GM21825 (cell line): ENCODE results near the gene ABTB2.

ENCODE experiments used
- ATAC-seq: cut with Tn5 transposase; IDR thresholded peaks from one replicate; pipeline ENCODE4 v1.9.1; 2021; ENCODE audit warnings: mild to moderate bottlenecking, moderate library complexity; ENCODE audit not compliant: unreplicated experiment

The ABTB2 gene

DNA sequence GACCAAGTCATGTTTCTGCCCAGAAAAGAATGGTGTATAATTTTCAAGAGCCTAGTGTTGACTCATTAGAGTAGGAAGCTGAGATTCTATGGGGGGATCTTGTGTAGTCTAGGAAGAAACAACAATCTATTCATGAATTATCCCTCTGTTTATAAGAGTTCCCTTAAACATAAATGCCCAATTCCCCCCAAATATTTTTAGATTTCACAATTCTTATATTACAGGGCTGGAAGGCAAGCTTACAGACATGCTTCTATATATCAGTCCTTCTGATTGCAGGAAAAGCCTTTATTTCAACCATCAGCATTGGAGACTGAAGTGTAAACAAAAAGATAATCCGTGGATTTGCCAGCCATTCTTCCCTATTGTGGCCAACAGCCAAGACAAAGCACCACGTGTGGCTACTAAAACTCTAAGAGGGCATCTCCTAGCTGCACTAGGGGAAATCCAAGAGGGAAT is 181.0 kb downstream of the ABTB2 start:
- no peak for ATAC-seq

DNA sequence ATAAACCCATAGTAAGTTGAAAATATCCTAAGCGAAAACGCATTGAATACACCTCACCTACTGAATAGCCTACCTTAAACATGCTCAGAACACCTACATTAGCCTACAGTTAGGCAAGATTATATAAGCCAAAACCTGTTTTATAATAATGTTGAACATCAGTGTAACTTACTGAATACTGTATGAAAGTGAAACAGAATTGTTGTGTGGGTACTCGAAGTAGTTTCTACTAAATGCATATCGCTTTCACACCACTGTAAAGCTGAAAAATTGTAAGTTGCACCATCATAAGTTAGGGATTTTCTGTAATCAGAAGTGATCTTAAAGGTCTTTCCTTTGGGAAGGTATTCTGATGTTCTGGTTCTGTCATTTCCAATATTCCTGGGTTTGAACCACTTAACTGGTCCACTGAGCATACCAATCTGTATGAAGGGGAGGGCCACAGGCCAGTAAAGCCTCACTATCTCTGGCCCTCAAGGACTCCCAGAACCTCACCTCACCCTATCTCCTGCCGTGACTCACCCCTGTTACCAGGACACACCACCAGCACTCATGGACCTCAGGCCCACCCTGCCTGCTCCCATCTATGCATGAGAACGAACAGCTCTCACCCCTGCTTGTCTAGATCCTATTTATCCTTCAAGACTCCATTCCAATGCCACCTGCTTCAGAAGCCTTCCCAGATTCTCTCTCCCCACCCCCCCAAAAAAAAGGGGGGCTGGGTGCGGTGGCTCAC is 182.4 kb downstream of the ABTB2 start:
- ATAC-seq = peak; percentile 41

DNA sequence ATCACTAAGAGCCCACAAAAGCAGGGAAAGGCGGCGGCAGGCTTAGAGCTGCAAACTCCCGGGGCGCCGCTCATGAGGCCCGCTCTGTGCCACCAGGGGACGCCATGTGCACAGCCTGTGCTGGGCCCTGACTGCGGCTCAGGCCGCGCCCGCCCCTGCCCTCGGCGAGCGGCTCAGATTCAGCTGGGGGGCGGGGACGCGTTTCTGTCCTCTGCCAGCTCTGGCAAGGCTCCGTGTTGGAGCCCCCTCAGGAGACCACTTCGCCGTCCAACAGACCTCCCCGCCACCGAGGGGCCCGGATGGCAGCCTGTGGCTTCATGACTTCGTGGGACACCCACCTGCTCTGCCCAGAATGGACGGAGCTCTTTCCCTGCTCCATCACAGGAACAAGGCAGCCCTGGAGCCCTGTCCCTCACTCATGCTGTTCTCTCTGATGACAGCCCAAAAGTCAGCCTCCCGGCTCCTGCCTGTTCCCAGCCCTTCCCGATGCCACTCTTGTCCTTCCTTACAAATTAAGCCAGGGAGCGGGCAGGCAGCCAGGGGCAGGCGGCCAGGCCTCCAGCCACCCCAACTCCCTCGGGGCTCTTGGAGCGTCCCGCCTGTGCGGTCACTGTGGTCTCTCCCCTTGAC is 183.3 kb downstream of the ABTB2 start:
- peak; percentile 83 for ATAC-seq

DNA sequence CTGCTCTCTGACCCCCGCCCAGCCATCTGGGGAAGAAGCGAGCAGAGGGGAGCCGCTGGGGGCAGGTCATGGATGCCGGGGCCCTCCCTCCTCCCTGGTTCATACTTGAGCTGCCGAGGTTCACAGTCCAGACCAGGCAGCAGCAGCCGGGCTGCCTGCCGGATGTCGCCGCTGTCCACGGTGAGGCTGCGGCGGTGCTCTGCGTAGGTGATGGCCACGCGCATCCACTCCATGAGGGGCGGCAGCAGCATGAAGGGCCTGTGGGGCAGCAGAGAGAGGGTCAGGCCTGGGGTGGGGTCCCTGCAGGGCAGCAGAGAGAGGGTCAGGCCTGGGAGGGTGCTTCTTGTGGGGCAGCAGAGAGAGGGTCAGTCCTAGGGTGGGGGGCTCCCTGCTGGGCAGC is 184.8 kb downstream of the ABTB2 start:
- no peak for ATAC-seq

DNA sequence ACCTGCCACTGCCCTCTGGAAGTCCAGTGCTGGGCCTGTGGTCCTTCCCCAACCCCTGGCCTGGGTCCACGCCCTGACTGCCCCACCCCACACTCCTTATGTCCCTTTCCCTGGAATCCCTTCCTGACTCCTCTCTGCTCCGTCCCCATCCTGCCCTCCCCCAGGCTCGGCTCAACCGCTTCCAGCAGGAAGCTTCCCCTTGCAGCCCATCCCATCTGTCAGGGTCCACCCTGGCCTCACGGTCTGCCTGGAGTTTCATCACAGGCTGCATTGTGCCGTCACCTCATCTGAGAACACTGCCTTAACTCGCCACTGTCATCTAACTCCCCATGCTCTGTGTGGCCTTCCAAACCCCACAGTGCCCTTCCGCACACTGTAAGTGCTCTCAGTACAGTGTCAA is 188.1 kb downstream of the ABTB2 start:
- ATAC-seq = no peak

DNA sequence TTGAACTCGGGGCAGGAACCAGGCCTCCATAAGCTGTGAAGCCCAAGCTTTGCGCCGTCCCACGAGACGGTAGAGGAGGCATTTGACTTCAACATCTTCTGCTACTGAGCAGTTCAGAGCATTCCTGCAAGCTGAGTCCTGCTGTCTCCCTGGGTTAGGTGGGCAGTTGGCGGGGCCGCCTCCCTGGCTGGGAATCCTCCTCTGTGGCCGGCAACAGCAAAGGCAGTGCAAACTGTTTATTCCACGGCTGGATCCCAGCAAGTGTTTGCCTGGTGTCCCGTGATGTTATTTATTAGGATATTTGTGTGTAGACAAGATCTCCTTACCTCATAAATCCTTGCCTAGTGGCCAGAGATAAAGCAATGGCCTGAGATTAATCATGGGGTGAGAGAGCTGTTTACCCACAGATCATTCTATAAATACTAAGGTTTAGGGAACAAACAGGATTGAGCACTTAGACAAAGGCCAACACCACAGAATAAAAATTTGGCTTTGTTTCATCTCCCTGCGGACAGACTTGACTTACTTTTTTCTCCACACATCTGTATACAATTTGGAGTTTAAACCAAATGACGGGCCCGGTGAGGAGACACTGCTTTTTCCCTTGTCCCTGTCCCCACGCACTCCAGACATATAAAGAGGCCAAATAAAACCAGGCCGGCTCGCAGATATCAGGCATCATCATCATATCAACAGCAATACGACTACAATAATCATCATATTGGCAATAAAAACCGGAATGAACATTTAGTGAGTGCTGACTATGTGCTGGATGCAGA is 189.0 kb downstream of the ABTB2 start:
- no peak for ATAC-seq

DNA sequence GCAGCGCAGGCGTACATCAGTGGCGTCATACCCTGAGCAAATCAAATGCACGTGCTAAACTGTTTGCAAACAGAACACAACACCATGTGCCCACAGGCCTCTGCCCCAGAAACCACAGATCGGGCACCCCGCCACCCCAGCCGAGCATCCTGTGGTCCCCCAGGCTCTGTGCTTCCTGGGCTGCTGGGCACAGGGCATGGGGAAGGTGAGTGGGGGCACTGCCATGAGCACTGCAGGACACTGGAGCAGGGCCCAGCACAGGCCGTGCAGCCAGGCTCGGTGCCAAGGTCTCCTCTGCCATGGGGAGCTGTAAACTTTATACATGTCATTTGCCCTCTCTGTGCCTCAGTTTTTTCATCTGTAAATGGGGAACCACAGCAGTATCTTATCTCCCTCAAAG is 189.8 kb downstream of the ABTB2 start:
- no peak for ATAC-seq

DNA sequence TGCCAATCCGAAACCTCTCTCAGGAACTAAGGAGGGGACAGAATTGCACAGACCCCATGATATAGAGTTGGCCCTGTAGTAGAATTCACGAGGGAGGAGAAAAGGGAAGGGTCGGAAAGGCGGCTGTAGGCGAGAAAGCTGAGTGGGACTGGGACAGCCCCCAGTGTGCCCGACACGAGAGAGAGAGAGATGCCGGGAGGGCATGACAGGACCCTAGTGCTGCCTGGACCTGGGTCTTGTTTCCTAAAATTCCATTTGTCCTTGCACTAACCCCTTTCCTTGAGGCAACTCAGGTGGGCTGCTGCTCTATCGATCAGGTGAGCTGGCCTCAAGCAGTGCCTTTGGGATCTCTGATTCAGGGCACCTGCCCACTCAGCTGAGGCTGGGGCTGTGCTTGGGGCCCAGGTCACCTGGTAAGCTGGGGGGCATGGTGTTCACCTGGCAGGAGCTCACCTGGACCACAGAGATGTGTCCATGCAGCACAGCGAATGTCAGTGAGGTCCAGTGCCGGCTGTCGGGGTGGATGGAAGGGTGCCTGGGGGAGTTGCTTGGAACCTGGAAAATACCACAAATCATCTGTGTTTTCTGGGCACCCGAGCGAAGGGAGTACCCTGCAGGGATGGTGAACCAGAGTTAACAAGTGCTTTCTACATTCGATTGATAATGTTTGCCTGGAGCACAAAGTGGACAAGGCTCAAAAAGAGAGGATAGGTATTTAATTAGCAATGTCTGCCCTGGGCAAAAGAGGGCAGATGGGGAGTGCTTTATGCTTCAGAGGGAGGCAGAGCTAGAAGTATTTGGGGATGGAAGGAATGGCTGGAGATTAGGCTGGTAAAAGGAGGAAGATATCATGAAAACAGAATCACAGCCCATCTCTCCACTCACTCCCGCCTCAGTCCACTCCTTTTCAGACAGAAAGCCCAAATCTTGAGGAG is 190.7 kb downstream of the ABTB2 start:
- no peak for ATAC-seq

DNA sequence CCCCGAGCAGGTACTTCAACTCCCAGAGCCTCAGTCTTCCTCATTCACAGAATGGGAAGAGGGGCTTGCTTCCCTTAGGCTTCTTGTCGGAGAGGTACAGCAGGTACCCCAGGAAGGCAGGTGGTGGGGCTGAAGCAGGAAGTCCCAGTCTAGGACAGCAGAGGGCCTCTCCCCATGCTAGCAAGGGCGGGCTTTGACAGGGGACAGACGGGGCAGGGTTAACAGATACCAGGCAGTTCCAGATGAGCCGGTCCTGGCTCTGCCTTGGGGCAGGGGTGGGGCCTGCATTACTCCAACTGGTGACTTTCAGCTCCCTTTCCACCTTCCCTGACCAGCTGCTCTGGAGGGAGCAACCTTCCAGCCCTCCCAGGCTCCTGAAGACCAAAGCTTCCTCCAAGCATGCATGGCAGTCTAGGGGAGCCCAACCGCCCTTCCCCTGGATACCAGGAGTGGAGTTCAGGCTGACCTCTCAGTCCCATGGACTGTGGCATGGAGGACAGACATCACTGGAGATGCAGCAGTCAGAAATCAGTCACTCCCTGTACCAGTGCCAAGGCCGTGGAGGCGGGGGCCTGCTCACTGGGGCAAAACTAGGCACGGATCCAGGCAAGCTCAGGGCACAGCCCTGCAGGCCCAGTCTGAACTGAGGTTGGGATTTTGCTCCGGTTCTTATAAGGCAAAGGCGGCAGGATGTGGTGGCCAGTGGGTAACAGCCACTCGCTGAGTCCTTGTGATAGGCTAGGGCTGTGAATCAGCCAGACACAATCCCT is 191.8 kb downstream of the ABTB2 start:
- no peak for ATAC-seq

DNA sequence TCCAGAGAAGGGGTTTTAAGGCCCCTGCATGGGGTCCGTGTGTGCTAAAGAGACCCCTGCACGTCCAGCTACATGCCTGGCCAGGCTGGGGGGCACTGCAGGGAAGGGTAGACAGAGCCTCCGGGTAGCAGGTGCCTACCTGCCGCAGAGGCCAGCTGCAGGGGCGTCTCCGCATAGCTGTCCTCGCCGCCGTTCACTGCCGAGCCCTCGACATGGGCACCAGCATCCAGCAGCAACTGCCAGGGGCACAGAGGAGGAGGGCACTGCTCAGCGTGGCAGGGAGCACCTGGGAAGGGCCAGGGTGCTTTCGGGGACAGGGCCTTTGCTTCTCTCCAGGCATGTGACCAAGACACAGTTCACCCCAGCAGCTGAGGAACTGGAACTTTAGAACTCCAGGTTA is 192.7 kb downstream of the ABTB2 start:
- no peak for ATAC-seq

DNA sequence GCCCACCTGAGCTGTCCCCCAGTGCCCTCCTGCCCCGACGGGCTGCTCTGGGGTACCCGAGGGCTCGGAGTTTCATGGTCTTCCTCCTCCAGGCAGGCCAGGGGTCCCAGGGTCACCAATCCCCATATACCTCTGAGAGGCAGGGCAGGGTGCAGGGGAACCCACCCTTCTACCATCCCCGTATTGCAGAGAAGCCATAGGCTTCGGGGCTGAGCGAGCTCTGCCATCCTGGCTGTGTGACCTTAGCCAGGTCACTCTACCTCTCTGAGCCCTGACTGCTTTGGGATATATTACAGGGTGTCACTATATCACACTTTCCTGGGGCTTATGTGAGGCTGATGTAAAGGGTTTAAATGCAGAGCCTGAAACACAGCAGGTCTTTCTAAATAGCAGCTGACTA is 195.0 kb downstream of the ABTB2 start:
- no peak for ATAC-seq

DNA sequence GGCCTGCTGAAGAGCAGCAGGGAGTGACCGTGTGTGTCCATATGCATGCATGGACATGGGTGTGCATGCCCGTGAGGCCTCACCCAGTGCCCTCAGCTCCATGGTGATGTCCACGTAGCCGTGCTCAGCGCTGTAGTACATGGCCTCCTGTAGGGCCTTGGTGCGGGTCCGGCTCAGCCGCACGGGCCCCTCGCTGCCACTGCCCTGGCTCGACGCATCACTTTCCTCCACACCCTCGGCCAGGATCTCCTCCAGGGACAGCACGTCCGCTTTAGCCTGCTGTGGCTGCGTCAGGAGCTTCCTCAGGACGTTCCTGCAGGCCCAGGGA is 195.4 kb downstream of the ABTB2 start:
- no peak for ATAC-seq

DNA sequence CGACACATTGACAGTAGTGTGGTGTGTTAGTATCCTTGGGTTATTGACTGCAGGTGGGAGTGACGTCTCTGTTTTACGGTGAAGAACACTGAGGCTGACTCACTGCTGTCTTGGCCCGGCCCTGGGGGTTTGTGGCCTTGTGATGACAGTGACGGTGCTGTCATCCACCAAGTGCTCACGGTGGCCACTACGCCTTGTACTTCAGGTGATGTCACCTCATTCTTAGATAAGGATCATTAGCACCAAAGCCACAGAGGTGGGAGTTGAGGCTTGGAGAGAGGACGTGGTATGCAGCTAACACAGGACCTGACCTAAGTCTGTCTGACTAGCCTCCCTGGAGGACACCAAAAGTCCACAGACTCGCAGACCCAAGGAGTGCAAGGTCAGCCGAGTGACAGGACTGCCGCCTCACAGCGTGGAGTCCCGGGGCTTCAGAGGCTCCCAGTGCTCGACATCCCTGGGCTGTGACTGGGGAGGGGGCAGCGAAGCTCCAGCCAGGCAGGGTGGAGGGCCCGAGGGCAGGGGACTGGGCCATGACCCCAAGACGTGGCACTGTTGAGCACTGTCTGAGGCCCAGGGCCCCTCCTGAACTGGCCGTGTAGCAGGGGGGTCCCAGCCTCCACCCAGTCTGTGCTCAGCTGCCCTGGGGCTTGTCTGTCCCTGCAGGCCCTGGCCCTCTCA is 195.9 kb downstream of the ABTB2 start:
- no peak for ATAC-seq

DNA sequence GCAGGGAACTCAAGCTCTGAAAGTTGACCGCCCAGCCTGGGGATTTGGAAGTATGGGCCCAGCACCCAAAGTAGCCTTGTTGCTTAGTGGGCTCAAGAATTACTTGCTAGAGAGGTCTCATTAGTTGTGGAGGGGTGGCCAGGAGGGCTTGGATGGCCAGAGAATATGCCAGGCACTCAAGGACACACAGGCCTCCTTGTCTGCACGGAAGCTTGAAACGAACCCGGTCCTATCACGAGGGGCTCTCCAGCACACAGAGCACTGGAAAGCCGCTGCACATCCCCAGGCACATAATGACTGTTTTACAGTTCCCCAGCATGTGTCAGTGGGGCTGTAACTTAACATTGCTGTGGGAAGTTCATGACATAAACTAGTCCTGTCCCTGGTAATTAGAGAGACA is 196.4 kb downstream of the ABTB2 start:
- no peak for ATAC-seq

DNA sequence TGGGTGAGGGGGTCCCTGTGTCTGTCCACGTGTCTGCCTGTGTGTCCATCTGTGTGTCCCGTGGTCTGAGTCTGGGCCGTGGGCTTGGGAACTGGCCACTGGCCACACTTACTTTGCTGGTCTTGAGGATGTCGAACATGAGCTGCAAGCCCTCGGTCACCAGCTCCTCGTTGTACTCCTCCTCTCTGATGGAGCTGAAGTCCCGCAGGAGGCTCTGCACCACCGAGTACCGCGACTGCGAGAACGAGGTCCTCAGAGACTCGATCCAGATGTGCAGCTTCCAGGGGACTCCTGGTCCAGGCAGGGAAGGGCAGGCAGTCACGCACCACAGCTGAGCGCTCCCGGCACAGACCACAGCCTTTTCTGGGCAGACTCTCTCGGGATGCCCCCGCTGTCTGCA is 197.0 kb downstream of the ABTB2 start:
- no peak for ATAC-seq

DNA sequence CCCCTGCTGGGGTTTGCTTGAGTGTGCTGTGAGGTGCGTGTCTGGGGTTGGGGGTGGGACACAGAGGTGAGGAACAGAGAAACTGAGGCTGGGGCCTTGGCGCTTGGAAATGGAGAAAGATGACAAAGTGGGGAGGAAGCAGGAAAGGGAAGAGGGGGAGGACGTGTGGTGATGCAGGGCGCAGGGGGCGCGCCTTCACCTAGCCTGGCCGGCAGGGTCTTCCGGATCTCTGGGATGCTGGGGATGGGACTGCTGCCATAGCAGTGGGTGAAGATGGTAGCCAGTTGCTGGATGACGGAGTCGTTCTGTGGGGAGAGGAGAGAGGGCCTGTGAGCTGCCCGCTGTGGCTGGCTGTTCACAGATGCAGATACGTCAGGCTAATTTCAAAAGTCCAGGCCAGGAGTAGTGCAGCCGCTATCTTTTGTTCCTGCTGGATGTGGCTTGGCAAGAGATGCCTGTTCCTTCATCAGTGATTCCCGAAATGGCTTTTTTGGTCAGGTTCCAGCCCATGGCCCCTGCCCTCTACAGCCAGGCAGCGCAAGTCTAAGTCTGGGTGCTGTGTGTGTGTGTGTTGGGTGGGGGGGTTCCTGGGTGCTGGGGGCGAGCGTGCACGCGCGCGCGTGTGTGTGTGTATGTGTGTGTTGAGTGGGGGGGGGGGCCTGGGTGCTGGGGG is 197.6 kb downstream of the ABTB2 start:
- ATAC-seq = no peak

DNA sequence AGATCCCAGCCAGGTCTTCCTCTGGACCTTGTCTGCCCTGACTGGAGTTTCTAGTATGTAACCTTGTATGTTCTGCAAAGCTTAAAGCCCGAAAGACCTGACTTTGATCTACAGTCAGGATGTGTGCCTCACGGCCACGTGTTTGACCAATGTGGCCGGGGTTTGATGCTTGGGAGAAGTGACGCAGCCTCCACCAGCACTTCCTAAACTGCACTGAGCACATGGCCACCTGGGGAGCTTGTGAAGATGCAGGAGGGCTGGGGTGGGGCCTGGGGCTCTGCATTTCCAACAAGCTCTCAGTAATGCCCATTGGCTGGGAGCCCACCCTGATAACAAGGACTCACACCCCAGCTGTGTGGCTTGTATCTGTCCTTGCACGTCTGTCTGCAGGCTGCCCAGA is 199.1 kb downstream of the ABTB2 start:
- ATAC-seq = no peak

DNA sequence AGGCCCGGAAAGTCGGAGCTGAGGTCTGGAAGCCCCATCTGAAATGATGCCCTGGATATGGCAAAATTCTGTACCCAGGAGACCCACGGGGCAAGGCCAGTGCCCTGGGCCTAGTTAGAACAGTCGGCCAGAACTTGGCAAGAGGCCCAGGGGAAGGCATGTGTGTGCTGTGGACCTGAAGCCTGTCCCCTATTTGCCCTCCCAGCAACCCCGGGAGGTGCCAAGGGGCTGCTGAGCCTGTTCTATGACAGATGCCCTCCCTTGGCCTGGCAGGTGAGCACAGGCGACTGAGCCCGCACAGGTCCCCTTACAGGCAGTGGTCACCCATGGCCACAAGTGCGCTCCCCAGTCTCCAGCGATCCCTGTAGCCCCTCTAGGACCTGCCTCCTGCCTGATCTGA is 200.6 kb downstream of the ABTB2 start:
- ATAC-seq = no peak

DNA sequence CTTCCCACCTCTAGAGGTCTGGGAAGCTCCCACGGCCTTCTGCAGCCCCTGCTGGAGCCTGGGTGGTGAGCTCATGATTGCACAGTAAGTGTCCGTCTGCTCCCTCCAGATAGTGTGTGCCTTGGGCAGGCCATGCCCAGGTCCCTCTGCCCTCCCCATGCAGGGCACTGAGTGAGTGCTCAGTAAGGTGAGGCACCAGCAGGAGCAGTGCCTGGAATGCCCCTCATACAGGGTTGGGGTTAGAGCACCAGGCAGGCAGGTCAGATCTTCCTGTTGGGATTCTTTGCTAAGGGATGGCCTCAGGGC is 202.1 kb downstream of the ABTB2 start:
- no peak for ATAC-seq
